HG02763 (cell line): ENCODE measurements around the gene PTCD1.
A peak's percentile ranks its signal among the peaks of the same experiment; 100 is the strongest.
"Not testable (repeated sequence)": the region's sequence is repeated elsewhere in the genome, so short reads cannot be mapped to it uniquely, and the experiment has no call there.

Experiments used
- ATAC-seq: cut with Tn5 transposase; IDR thresholded peaks from one replicate; pipeline ENCODE4 v1.9.1; 2021; ENCODE audit warnings: mild to moderate bottlenecking, moderate library complexity; ENCODE audit not compliant: unreplicated experiment

Gene PTCD1

DNA sequence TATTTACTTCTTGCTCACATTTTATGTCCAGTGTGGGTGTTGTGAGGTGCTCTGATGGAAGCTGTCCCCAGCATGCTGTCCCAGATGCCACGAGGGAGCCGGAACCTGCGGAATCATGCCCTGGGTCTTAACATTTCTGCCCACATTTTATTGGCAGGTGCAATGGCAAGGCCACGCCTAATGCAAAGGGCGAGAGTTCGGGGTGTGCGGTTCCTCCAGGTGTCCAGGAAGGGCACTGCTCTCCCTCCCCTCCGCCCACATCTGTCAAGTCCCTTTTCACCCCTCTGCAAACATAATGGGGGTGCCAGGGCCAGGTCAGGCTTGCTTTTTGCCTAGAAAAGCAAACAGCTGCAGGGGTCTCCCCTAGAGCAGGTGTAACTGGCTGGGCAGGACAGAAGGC lies 46.6 kb downstream of the PTCD1 start:
- no peak for ATAC-seq

DNA sequence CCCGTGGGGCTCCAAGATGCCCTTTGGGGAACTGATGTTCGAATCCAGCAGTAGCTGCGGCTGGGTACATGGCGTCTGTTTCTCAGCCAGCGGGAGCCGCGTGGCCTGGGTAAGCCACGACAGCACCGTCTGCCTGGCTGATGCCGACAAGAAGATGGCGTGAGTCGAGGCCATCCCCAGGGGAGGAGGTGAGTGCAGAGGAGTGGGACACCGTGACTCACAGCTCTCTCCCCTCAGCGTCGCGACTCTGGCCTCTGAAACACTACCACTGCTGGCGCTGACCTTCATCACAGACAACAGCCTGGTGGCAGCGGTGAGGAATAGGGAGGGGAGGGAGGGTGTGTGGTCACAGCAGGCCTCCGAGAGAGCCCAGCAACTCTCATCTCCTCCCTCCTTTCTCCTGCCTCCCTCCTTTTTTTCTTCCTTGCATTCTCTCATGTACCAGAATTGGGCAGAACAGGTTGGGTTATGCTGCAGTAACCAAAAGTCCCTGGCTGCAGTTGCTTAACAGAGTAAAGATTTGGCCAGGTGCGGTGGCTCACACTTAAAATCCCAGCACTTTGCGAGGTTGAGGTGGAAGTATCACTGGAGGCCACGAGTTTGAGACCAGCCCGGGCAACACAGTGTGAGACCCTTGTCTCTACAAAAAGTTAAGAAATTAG lies 47.5 kb downstream of the PTCD1 start:
- ATAC-seq, result no peak

DNA sequence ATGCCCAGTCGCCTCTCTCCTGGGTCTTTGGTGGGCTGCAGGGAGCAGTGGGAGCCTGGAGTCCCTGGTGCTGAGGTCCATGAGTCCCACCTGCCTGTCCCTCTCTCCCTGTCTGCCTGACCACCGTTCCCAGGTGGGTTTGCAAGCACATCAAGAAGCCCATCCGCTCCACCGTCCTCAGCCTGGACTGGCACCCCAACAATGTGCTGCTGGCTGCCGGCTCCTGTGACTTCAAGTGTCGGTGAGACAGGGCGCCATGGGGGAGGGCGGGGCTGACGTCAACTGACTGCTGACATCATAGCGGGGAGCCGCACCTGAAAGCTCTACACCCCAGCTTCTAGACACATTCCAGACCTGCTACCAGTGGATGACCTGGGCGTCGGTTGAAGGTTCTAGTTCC lies 48.8 kb downstream of the PTCD1 start:
- no peak for ATAC-seq

DNA sequence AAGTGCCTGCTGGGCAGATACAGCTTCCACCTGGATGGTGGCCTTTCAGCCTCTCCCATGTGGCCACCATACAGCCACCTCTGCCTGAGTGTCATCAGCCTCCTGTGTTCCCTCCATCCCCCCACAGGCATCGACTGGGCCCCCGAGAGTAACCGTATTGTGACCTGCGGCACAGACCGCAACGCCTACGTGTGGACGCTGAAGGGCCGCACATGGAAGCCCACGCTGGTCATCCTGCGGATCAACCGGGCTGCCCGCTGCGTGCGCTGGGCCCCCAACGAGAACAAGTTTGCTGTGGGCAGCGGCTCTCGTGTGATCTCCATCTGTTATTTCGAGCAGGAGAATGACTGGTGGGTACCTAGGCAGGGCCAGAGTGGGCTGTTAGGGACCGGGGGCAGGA lies 50.7 kb downstream of the PTCD1 start:
- ATAC-seq, result no peak

DNA sequence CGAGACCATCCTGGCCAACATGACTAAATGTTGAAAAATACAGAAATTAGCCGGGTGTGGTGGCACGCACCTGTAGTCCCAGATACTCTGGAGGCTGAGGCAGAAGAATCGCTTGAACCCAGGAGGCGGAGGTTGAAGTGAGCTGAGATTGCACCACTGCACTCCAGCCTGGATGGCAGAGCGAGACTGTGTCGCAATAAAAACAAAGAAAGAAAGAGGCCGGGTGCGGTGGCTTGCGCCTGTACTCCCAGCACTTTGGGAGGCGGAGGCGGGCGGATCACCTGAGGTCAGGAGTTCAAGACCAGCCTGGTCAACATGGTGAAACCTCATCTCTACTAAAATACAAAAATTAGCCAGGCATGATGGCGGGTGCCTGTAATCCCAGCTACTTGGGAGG lies 51.4 kb downstream of the PTCD1 start:
- not testable (repeated sequence) for ATAC-seq

DNA sequence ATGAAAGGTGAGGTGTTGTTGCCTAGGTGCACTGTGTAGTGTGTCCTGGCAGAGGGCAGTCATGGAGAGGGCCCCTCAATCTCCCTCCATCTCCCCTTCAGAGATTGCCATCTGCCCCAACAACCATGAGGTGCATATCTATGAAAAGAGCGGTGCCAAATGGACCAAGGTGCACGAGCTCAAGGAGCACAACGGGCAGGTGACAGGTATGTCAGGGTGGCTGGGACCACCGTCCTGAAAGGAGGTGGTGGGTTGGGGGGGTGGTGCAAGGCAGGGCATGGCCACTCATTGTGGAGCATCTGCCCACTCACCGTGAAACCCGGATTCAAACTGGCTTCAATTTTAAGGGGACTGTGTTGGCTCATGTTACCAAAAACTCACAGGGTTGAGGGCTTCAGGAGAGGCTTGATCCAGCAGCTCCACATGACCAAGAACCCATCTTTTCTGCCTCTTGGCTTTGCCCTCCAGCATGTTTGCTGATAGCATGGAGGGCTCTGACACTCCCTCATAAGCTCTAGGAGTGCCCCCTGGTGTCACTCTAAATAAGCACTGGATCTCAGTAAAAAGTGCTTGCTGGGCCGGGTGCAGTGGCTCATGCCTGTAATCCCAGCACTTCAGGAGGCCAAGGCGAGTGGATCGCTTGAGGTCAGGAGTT lies 51.9 kb downstream of the PTCD1 start:
- no peak for ATAC-seq

DNA sequence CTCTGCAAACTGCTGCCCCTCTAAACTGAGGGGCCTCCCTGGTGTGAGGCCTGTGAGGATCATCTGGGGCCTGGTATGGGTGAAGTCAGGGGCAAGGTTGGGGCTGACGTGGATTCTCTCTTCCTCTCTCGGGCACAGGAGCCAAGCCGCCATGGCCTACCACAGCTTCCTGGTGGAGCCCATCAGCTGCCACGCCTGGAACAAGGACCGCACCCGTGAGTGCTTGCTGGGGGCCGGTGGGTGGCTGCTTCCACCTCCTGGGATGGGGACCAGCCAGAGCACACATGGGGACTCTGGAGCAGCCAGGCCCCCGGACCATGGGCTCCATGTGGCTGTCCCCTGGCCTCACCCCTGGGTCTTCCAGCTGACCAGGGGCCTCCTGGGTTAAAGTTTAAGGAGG lies 53.0 kb downstream of the PTCD1 start:
- no peak for ATAC-seq

DNA sequence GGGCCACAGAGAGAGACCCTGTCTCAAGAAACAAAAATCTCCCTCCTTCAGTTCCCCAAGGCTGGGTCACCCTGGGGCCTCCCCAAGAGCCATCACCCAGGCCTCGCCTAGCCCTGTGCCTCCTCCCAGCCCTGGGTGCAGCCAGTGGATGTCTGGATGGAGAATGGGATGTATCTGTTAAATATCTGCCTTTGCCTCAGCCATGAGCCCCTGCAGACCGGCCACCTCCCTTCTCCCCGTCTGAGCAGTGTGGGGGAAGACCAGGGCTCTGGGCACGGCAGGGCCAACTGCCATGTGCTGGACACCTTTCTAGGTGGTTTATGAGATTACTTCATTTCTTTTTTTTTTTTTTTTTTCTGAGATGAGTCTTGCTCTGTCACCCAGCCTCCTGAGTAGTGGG lies 54.1 kb downstream of the PTCD1 start:
- ATAC-seq, result no peak

DNA sequence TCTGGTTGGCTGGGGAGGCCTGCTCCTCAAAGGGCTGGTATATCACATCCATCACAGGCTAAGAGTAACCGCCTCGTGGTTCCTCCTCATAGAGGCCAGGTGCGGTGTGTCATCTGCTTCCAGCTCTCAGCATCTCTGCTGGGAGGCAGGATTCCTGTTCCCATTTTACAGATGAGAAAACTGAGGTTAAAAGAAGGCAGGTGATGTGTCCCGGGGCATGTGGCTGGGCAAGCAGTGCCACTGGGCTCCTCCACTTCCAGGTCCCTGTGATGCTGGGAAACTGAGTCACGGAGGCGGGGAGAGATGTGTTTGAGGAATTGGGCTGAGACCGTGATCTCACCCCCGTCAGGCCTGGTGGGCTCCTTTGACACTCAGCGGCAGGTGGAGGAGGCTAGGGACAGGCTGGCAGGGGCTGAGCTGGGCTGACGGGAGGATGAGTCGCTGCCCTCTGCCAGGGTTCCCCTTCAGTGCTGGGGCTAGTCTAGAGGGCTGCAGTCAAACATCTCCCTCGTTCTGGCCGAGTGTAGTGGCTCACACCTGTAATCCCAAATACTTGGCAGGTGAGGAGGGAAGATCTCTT lies 54.7 kb downstream of the PTCD1 start:
- ATAC-seq, result no peak

DNA sequence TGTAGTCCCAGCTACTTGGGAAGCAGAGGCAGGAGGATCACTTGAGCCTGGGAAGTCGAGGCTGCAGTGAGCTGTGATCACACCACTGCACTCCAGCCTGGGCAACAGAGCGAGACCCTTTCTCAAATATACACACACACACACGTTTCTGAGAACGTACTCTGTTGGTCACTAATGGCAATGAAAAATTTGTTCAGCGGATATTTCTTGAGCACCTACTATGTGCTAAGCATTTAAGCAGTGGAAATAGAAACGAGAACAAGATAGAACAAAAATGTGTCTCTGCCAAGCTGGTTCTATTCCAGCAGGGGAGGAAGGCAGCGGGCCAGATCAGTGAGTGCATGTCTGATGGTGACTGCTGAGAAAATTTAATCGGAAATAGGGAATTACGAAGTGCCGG lies 55.4 kb downstream of the PTCD1 start:
- ATAC-seq, result no peak

DNA sequence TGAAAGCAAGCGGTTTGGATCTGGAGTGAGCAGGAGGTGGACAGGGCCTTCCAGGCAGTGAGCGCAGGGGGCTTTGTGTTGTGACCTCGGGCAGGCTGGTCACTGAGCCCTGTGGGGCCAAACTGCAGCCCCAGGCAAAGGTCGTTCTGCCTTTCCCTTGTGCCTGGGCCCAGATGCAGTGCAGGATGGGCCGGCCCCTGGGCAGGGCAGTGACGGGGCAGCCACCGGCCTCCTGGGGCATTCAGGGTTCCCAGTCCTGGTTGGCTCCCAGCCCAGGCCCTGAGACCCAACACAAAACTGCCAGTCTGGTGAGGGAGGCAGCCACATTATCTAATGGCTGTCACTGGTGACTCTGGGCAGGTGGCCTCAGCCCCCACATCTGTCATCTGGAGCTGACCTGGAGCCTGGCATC lies 56.9 kb downstream of the PTCD1 start:
- no peak for ATAC-seq

DNA sequence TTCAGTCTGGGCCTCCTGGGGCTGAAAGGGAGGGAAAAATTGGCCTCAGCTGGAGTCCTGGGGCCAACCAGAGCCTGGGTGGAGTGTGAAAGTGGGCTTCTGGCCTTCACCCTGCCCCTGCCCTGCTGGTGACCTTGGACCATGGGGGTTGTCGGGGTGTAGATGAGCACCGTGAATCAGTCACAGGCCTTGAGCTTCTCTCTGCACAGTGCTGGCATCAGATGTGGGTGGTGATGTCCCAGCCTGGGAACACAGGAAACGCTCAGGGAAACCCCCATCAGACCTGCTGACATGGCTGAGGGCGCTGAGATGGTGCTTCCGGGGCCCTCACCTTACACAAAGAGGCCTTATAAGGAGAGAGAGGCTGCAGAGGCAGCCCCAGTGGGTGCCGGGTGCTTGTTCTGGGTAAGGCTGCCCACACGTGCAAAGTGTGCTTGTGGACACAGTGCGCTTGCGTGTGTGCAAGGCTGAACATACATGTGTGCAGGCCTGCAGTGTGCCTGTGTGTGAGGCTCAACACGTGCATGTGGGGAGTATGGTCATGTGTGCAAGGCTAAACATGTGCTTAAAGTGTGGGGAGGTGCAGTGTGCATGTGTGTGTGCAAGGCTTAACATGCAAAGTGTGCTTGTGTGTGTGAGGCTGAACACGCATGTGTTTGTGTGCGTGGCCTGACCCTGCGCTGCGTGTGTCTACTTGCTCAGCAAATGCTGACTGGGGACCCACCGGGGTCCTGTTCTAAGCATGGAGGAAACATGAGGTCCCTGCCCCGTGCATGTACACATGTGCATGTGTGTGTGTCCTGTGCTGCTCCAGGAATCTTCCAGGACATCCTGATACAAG lies 57.6 kb downstream of the PTCD1 start:
- peak; percentile 70 for ATAC-seq

DNA sequence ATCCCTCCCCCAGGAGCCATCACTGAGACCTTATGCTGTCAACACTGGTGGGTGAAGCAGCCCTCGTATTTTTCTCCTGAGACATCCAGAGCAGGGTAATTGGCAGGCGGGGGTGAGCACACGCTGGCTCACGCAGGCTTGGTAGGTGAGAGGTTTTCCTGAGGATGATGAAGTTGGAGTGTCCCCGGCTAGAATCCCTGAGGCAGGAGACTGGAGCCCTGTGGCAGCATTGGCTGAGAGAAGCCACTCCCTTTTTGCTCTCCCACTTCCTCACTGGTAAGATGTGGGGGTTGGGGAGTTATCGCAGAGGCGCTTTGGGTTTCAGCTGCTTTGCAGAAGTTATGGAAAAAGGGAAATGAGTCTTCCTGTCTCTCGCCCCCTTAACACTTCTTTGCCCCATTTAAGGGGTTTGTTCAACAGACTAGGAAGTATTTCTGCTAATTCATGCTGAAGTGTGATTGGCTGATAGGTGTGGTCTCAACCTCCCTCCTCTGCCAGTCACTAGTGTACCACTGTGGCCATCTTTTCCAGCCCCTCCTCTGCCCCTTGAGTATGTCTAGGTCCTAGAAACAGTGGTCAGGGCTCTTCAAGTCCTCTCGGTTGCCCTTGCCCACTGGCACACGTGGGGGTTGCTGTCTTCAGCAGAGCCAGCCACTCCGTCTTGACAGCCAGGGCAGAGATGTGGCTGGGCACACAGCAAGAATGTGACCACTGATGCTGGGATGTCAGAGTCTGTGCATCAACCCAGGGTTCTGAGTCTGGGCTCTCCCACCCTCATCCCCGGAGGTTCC lies 58.4 kb downstream of the PTCD1 start:
- peak; percentile 40 for ATAC-seq

DNA sequence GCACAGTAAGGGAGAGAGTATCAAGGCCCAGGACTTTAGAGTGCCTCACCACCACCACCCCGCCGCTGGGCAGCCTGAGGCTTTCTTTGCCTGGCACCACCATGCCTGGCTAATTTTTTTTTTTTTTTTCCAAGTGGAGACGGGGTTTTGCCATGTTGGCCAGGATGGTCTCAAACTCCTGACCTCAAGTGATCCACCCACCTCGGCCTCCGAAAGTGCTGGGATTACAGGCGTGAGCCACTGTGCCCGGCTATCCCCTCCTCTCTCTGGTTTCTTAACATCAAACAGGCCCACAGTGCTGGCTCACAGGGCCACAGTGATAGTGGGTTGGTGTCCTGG lies 58.9 kb downstream of the PTCD1 start:
- not testable (repeated sequence) for ATAC-seq

DNA sequence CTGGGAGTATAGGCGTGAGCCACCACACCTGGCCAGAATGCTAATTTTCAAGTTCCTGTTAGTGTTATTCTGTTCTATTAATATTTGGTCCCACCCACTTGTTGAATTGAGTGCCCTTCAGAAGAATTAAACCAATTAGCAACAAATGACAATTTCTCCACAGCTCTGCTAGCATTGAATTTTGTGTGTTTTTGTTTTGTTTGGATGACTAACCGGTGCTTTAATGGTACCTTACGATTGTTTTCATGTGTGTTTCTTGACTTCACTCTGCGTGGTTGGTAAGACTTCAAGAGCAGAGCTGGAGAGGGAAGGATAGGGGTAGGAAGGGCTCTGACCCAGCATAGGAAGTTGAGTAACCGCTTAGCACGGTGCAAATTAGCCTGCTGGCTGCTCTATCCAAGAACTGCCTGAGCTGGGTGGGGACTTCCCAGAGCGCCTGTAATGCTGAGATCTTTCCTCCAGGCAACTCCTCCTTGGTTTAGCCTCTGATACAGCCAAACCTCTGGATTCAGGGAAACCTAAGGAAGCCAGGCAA lies 59.5 kb downstream of the PTCD1 start:
- no peak for ATAC-seq

DNA sequence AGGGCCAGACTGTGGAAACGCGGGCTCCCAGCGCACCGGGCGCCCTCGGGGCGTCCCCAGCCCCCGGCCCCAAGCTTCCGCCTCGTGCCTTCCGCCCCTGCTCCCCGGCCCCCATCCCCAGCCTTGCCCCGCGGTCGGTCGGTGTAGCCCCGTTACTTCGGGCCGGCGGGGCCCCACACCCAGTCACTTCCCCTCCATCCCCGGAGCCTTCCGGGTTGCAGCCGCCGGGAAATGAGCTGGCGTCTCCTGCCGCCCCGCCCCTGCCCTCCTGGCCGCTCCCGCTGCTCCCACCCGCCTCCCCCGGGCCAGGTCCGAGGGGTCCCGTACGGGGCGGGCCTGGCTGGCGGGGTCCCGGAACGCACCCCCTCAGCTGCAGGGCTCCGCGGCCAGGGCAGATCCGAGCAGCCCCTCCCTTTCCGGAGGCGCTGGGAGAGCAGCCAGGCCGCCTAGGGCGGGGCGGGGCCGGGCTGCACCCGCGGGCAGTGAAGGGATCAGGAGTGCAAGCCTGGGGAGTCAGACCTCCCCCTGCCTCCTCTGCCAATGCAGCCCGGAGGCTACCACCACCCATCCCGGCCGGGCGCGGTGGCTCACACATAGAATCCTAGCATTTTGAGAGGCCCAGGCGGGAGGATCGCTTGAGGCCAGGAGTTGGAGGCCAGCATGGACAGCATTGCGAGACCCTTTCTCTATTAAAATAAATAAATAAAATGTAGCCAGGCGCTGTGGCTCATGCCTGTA lies 63.4 kb downstream of the PTCD1 start:
- peak; percentile 42 for ATAC-seq

DNA sequence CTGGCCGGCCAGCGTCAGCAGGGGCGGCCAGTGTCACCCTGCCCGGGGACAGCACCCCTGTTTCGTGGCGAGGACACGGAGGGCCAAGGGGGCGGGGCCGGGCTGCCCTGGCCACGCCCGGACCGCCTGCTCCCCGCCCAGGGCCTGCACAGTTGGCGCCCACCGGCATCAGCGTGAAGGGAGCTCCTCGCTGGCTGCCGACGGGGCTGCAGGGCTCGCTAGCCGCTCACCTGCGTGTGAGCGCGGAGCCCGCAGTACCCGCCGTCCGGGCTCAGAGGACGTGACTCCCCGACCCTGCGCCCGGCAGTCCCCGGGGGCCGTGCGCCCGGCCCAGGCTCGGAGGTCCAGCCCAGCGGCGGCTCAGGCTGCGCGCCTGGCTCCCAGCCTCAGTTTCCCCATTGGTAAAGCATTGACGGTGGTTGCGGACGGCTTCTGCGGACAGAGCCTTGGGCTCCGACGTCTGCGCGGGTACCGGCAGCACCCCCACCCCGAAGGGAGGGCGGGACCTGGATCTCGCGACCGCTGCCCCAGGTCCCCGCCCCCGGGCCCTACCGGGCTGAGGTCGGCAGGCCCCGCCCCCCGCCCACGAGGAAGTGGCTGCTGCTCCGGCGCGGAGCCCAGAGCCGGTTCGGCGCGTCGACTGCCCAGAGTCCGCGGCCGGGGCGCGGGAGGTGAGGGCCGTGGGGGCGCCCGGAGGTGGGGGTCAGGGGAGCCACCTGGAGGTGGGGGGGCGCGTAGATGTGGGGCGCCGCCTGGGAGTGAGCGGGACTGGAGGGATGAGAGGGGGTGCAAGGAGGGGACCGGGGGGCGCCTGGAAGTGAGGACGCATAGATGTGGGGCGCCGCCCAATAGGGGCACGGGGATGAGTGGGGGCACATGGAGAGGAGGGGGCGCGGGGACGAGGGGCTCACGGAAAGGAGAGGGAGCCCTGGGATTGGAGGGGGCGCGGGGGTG lies 64.2 kb downstream of the PTCD1 start, which contains the start of gene ARPC1B:
Gene ARPC1B, plus strand, starts transcription at position 620 of the 954 bp plus-strand sequence. CDS start 10,985 bp downstream, outside the sequence.
- peak; percentile 52 for ATAC-seq
